HG02763 (cell line): ENCODE results near the gene EARS2.
"Not testable (repeated sequence)": the region's sequence is repeated elsewhere in the genome, so short reads cannot be mapped to it uniquely, and the experiment has no call there.

Source experiments
- ATAC-seq: cut with Tn5 transposase; IDR thresholded peaks from one replicate; pipeline ENCODE4 v1.9.1; 2021; ENCODE audit warnings: mild to moderate bottlenecking, moderate library complexity; ENCODE audit not compliant: unreplicated experiment

EARS2 gene

GRCh38 chr16:23570992-23571632, 14.0 kb upstream of the EARS2 start:
- no peak for ATAC-seq

GRCh38 chr16:23567602-23568001, 10.5 kb upstream of the EARS2 start:
- ATAC-seq, result no peak

- no peak for ATAC-seq
Observed at GRCh38 chr16:23566724-23567123, 9.6 kb upstream of the EARS2 start.

- ATAC-seq, result no peak
Observed at GRCh38 chr16:23564575-23565363, 7.6 kb upstream of the EARS2 start.

GRCh38 chr16:23563186-23563585, 6.0 kb upstream of the EARS2 start:
- ATAC-seq, result no peak

GRCh38 chr16:23562505-23562904, 5.4 kb upstream of the EARS2 start:
- no peak for ATAC-seq

GRCh38 chr16:23561586-23561985, 4.4 kb upstream of the EARS2 start:
- ATAC-seq, result no peak

- ATAC-seq, result peak; percentile 10
Observed at GRCh38 chr16:23557779-23558702, 891 bp upstream of the EARS2 start.

GRCh38 chr16:23554536-23554935, 2.6 kb downstream of the EARS2 start:
- no peak for ATAC-seq

- no peak for ATAC-seq
Observed at GRCh38 chr16:23552161-23552560, 5.0 kb downstream of the EARS2 start.

- no peak for ATAC-seq
Observed at GRCh38 chr16:23549938-23550337, 7.2 kb downstream of the EARS2 start.

- no peak for ATAC-seq
Observed at GRCh38 chr16:23544436-23544835, 12.7 kb downstream of the EARS2 start.

- ATAC-seq, result not testable (repeated sequence)
Observed at GRCh38 chr16:23540817-23541178, 16.4 kb downstream of the EARS2 start.

GRCh38 chr16:23539984-23540816, 16.9 kb downstream of the EARS2 start:
- no peak for ATAC-seq

GRCh38 chr16:23538919-23539278, 18.3 kb downstream of the EARS2 start:
- no peak for ATAC-seq

- ATAC-seq, result no peak
Observed at GRCh38 chr16:23537390-23537789, 19.8 kb downstream of the EARS2 start.

- ATAC-seq, result no peak
Observed at GRCh38 chr16:23535901-23536300, 21.2 kb downstream of the EARS2 start.

GRCh38 chr16:23534868-23535860, 22.0 kb downstream of the EARS2 start:
- no peak for ATAC-seq

- no peak for ATAC-seq
Observed at GRCh38 chr16:23532448-23532847, 24.7 kb downstream of the EARS2 start.
